Fibroblast of mammary gland (primary cell): ENCODE results near the gene DMPK.

ENCODE experiments used
- DNase-seq: peaks from one replicate; pipeline ENCODE4 v3.0.0-alpha.2; 2010; ENCODE audit warnings: low read depth
- H3K4me3 ChIP-seq: 2 replicates; pipeline ENCODE4 v1.5.1; 2011; ENCODE audit warnings: low read depth, mild to moderate bottlenecking, low read length, moderate library complexity; ENCODE audit not compliant: control insufficient read depth
- CTCF ChIP-seq: conservative IDR thresholded peaks from 2 replicates; pipeline ENCODE4 v1.5.1; 2011; ENCODE audit warnings: low read depth, low read length, inconsistent platforms; ENCODE audit not compliant: control insufficient read depth, insufficient read depth

DMPK gene

GRCh38 chr19:45816236-45817009 is 34.1 kb upstream of the DMPK start:
- H3K4me3 ChIP-seq = no peak overlapping the region
- DNase-seq = no peak
- TF ChIP-seq CTCF = no peak

- DNase-seq = no peak
- H3K4me3 ChIP-seq = no peak overlapping the region
- TF ChIP-seq CTCF = no peak
Measured at GRCh38 chr19:45815481-45816216, 33.4 kb upstream of the DMPK start.

- no peak for TF ChIP-seq CTCF
- no peak for DNase-seq
- H3K4me3 ChIP-seq = no peak within 1 kb of the TSS
Measured at GRCh38 chr19:45814851-45815480, 32.7 kb upstream of the DMPK start, which contains the start of gene RSPH6A. Gene RSPH6A, minus strand, starts transcription at chr19:45815308. Its CDS starts 132 bp downstream, at chr19:45815176.

- peak; percentile 54 for DNase-seq
- no peak for TF ChIP-seq CTCF
- no peak overlapping the region for H3K4me3 ChIP-seq
Measured at GRCh38 chr19:45814166-45814780, 32.0 kb upstream of the DMPK start.

- DNase-seq = no peak
- no peak overlapping the region for H3K4me3 ChIP-seq
- TF ChIP-seq CTCF = no peak
Measured at GRCh38 chr19:45812297-45812696, 30.0 kb upstream of the DMPK start.

- DNase-seq = peak; percentile 71
- TF ChIP-seq CTCF = no peak
- H3K4me3 ChIP-seq = no peak overlapping the region
Measured at GRCh38 chr19:45809643-45810159, 27.4 kb upstream of the DMPK start.
